Cardiac fibroblast (primary cell): ENCODE data around the gene RPS21.

Experiments
- DNase-seq, 2 donors: peaks; one replicate each; pipeline versions ENCODE4 v3.0.0 to v3.0.0-alpha.2; 2010; ENCODE audit warnings: low read depth in 2 of 2
- H3K4me3 ChIP-seq, 2 donors: replicated peaks in 1 of 2; 1 replicate in 1 of 2; 2 replicates in 1 of 2; pipeline ENCODE4 v1.5.1; 2011; ENCODE audit warnings: low read depth in 2 of 2, low read length in 2 of 2, mild to moderate bottlenecking in 2 of 2, moderate library complexity in 1 of 2
- TF ChIP-seq, protein P1 (sequence below): IDR thresholded peaks from one replicate; pipeline ENCODE4 v1.5.1; 2011; ENCODE audit warnings: low read depth, mild to moderate bottlenecking, low read length, inconsistent platforms

The RPS21 gene

GRCh38 chr20:62437496-62437895 is 50.6 kb downstream of the RPS21 start:
- H3K4me3 ChIP-seq, result no peak overlapping the region
- DNase-seq, result no peak
- TF ChIP-seq, protein P1, sequence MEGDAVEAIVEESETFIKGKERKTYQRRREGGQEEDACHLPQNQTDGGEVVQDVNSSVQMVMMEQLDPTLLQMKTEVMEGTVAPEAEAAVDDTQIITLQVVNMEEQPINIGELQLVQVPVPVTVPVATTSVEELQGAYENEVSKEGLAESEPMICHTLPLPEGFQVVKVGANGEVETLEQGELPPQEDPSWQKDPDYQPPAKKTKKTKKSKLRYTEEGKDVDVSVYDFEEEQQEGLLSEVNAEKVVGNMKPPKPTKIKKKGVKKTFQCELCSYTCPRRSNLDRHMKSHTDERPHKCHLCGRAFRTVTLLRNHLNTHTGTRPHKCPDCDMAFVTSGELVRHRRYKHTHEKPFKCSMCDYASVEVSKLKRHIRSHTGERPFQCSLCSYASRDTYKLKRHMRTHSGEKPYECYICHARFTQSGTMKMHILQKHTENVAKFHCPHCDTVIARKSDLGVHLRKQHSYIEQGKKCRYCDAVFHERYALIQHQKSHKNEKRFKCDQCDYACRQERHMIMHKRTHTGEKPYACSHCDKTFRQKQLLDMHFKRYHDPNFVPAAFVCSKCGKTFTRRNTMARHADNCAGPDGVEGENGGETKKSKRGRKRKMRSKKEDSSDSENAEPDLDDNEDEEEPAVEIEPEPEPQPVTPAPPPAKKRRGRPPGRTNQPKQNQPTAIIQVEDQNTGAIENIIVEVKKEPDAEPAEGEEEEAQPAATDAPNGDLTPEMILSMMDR, result no peak

DNA sequence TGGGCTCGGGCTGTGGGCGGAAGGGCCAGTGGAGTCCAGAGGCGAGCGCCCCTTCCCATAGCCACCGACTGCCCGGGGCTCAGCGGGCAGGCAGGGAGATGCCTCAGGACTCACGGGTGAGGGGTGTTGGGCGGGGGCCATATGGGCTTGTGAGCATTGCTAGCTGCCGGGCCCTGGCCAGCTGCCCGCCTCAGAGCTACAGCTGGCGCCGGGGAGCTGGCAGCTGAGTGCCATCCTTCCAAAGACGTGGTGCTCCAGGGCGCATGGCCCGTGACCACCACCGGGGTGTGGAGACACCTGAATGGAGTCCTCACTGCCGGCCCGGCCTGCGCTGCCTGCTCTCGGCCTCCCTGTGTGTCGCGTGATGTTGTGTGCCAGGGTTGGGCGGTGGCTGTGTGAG is 51.0 kb downstream of the RPS21 start:
- DNase-seq, result no peak
- TF ChIP-seq, protein P1, result no peak
- no peak overlapping the region for H3K4me3 ChIP-seq
